Amygdala (tissue), 56 donors: Measurements from ENCODE around the gene CACNA1C.
"Not testable (repeated sequence)": the region's sequence is repeated elsewhere in the genome, so short reads cannot be mapped to it uniquely, and the experiment has no call there.

Experiments used
- DNase-seq, 56 donors: peaks; one replicate each; lab custom pipeline; 2025; lab: John Stamatoyannopoulos, UW

The CACNA1C gene

GRCh38 chr12:2135661-2136418 lies 83.1 kb downstream of the CACNA1C start:
- DNase-seq = not testable (repeated sequence)

DNA sequence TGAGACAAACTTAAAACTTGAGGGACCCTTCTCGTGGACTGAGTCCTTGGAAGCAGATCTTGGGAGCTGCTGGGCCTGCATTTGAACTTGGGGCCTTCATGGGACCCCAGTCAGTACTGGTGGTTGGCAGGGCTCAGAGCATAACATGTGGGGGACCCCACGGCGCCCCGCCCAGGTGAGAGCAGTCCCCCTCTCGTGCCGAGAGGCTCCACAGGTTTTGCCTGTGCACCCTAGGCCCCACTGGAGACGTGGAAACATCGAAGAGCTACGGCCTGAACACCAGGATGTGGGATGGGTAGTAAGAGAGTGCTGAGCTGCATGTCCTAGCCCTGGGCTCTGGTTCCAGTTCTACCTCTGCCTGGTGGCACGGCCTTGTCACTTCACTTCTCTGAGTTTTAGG lies 84.1 kb downstream of the CACNA1C start:
- no peak for DNase-seq

DNA sequence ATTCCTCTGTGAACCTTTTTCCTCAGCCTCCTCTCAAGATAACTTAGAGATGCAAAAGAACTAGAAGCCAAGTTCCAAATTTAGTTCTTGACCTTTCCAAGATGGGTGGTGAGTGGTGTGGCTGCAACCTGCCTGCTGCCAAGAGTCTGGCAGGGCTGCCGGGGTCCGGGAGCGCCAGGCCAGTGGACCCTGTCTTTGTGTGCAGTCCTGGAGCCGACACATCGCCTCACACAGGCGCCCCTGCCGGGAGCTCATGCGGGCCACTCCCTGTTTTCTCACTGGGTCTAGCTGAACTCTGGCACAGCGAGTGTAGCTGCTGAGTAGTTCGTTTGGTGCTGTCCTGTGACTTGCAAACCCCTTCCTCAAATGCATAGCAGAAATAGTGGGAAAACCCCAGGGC lies 84.9 kb downstream of the CACNA1C start:
- DNase-seq = peak in 1 of 56 donors; percentile 6

GRCh38 chr12:2138294-2138693 lies 85.5 kb downstream of the CACNA1C start:
- no peak for DNase-seq

DNA sequence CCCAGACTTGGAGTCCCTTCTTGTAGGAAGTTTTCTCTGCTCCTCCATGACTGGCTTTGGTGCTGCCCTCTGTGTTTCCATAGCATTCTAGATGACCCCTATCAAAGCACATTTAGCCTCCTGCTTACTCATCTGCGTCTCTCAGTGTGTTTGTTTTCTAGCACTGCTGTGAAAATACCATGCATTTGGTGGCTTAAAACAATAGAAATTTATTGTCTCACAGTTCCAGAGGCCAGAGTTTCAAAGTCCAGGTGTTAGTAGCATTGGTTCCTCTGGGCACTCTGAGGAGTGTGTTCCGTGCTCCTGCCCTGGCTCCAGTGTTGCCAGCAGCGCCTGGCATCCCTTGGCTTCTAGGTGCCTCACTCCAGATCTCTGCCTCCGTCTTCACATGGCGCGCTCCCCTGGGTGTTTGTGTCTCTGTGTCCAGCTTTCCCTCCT lies 86.1 kb downstream of the CACNA1C start:
- DNase-seq = no peak

DNA sequence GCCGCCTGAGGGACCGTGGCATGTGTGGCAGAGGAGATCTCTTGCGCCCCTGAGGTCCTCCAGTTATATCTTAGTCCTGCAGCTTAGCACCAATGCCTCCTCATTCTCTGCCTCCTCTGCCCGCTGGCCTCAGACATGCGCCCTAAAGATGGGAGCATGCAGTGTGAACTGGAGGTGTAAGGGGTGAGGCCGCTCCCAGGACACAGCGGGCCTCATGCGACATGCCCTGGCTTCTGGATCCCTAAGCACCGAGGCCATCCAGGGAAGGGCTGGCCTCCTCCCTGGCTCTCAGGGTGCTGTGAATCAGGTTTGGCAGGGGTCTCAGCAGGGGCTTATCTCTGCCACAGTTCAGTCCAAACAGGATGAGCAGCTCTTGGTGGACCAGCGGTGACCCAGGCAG lies 86.9 kb downstream of the CACNA1C start:
- DNase-seq = no peak

- peak in 5 of 56 donors; percentile 12 to 50 (median 43) for DNase-seq
These were observed 88.2 kb downstream of the CACNA1C start for GRCh38 chr12:2140858-2141519.

GRCh38 chr12:2142068-2142467 lies 89.3 kb downstream of the CACNA1C start:
- DNase-seq = no peak

GRCh38 chr12:2144951-2145350 lies 92.2 kb downstream of the CACNA1C start:
- no peak for DNase-seq

GRCh38 chr12:2145433-2145998 lies 92.7 kb downstream of the CACNA1C start:
- DNase-seq = no peak

GRCh38 chr12:2147335-2147734 lies 94.5 kb downstream of the CACNA1C start:
- DNase-seq = no peak

DNA sequence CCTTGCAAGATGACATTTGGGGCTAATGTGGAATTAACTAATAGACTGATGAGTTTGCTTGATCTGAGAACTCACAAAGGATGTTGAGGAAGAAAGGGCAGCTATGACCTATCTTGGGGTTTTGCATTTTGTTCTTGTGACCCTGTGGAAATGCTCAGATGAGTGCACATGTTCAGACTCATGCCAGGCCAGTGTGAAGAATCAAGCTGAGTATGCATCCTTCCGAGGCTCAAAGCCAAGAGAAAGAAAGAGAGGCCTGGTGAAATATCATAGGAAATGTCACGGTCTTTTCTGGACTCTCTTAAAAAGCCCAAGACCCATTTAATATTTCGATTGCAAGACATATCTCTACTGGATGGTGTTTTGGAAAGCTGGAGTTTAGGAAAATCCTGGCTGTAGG lies 96.3 kb downstream of the CACNA1C start:
- DNase-seq = no peak

DNA sequence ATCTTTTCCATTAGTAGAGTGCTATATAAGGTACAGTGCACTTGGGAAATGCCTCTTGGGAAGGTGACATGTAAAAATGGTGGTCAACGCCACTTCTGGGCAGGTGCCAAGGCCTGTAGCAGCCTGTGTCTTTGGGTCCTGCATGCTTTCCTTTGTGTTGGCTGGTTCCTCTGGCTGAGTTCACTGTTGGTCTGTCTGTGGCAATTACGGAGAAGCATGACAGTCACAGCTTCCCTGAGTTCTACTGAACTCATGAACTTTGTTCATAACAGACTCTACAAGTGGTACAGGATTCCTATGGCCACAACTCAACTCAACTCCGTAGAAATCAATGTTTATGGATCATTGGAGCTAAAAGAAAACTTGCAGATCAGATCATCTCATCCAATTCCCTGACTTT lies 98.0 kb downstream of the CACNA1C start:
- no peak for DNase-seq

DNA sequence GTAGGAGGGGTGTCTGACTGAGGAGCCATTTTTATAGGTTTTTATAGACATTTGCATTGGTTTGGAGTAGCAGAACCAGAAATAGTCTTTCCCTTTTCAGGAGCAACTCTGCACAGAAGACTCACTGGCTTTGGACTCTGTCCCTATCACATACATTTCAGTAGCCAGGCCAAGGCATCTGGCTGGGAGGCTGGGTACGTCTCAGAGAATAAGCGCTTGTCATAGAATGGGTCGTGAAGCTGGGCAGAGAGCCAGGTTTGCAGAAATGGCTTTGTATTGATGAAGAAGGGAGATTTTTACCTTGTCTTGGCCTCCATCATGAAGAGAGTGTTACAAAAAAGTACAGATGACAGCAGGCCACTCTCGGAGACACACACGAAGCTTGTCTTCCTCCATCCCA lies 98.6 kb downstream of the CACNA1C start:
- DNase-seq = peak in 3 of 56 donors; percentile 6 to 37 (median 32)

DNA sequence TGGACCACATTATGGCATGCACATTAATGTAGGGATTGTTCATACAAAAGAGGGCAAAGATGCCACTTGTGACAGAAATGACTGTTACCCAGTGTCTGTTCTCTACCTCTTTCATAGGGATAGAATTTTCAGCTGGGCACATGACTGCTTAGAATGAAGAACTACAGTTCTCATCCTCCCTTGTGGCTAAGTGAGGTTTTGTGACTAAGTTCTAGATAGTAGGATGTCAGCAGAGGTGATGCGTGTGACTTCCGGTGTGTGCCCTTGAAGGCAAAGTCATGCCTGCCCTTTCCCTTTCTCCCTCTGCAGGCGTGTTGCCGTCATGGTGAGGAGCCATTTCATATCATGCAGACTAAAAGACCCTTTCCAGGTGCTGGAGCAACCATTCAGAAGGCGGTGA lies 99.3 kb downstream of the CACNA1C start:
- DNase-seq = no peak

DNA sequence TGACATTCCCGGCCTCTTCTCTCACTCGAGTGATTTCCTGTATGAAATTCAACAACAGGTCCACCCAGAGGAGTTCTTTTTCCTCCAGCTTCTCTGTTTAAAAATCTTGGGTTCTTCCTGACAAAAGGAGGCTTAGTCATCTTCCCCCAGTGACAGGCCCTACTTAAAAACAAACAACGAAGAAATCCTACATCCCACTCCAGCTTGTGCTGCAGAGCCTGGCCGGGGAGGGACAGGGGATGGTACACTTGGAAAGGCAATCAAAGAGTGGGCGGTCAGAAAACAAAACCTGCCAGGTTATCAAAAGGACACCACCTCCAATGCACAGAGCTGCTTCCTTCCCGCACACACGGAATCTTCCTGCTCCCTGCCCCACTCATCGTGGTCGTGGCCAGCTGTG lies 101.3 kb downstream of the CACNA1C start:
- DNase-seq = peak in 4 of 56 donors; percentile 10 to 24 (median 14)

- no peak for DNase-seq
These were observed 101.7 kb downstream of the CACNA1C start for GRCh38 chr12:2154521-2154920.

GRCh38 chr12:2156333-2156732 lies 103.5 kb downstream of the CACNA1C start:
- no peak for DNase-seq

GRCh38 chr12:2160043-2160442 lies 107.3 kb downstream of the CACNA1C start:
- DNase-seq = no peak

GRCh38 chr12:2161473-2161872 lies 108.7 kb downstream of the CACNA1C start:
- peak in 9 of 56 donors; percentile 6 to 56 (median 25) for DNase-seq

- peak in 10 of 56 donors; percentile 9 to 49 (median 19) for DNase-seq
These were observed 110.6 kb downstream of the CACNA1C start for GRCh38 chr12:2163177-2163941.
